ENCODE measurements around the gene GLRA3. TPM values are rescaled to one million over a fixed set of nuclear protein-coding genes. Genes with fewer than 3 reads are reported as not detected.
"Not testable (repeated sequence)": the region's sequence is repeated elsewhere in the genome, so short reads cannot be mapped to it uniquely, and the experiment has no call there.

The GLRA3 gene
- not detected for polyA plus RNA-seq (2012; ENCODE audit: missing spikeins)

- FAIRE-seq = no peak
- DNase-seq (ENCODE audit: insufficient read length) = no peak
- TF ChIP-seq POLR2A (IDR thresholded peaks at IDR 0.05; ENCODE audit: low read depth, low read length) (no peak), TAF1 (IDR thresholded peaks at IDR 0.05; ENCODE audit: borderline replicate concordance, low read depth, low read length) (no peak)
Measured at GRCh38 chr4:174828845-174829701, at the start of gene GLRA3. TSS of gene GLRA3 (minus strand) at chr4:174829247. CDS start at chr4:174828811, 436 bp downstream.

DNA sequence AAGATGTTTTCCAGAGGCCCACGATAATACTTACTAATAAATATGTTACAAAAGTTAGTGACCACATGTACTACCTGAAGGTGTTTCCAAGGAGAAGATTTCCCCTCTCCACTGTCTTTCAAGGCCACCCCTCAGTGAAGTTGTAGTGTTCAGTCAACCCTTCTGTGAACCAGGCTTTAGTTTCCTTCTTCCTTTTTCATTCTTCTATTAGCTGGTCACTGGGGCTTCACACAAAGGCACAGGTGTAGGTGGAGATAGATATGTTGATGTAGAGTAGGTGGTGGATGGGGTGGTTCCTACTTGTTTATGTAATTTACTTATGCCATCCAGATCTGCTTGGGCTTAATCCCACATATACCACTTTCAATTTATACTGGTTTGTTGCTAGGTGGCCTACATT is 45.9 kb upstream of the GLRA3 start:
- FAIRE-seq = no peak
- TF ChIP-seq POLR2AphosphoS5 (IDR thresholded peaks at IDR 0.05; ENCODE audit: low read depth, low read length) (no peak), TAF1 (IDR thresholded peaks at IDR 0.05; ENCODE audit: borderline replicate concordance, low read depth, low read length) (no peak), POLR2A (IDR thresholded peaks at IDR 0.05; ENCODE audit: low read depth, low read length) (no peak)
- DNase-seq (ENCODE audit: insufficient read length) = no peak

- no peak for DNase-seq (ENCODE audit: insufficient read length)
- TF ChIP-seq POLR2A (IDR thresholded peaks at IDR 0.05; ENCODE audit: low read depth, low read length) = no peak
- no peak for TF ChIP-seq TAF1 (IDR thresholded peaks at IDR 0.05; ENCODE audit: borderline replicate concordance, low read depth, low read length)
- TF ChIP-seq POLR2AphosphoS5 (IDR thresholded peaks at IDR 0.05; ENCODE audit: low read depth, low read length) = no peak
- no peak for FAIRE-seq
Measured at GRCh38 chr4:174873931-174874330, 44.9 kb upstream of the GLRA3 start.

- FAIRE-seq; DNase-seq (ENCODE audit: insufficient read length): not testable (repeated sequence)
Measured at GRCh38 chr4:174873146-174873545, 44.1 kb upstream of the GLRA3 start.

GRCh38 chr4:174871407-174871806 is 42.4 kb upstream of the GLRA3 start:
- TF ChIP-seq TAF1 (IDR thresholded peaks at IDR 0.05; ENCODE audit: borderline replicate concordance, low read depth, low read length) = no peak
- DNase-seq (ENCODE audit: insufficient read length) = no peak
- FAIRE-seq = no peak

DNA sequence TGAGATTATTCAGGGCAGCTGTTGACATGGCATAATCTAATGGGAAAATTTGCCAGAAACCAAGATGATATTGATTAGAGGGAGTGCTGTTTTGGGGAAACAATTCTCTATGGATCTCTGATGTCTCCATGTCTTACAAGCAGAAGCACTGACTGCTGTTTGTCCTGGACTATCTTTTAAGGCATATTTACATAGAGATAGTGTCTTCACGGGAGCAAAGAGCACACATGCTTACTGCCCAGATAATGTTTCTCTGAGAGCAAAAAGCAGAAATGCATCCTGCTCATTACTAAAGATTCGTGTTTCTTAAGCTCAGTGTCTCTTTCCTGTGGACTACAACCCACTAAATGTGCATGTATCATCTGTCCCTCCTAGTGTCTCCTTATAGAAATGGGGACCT is 41.3 kb upstream of the GLRA3 start:
- TF ChIP-seq TAF1 (IDR thresholded peaks at IDR 0.05; ENCODE audit: borderline replicate concordance, low read depth, low read length) (no peak), POLR2A (IDR thresholded peaks at IDR 0.05; ENCODE audit: low read depth, low read length) (no peak), POLR2AphosphoS5 (IDR thresholded peaks at IDR 0.05; ENCODE audit: low read depth, low read length) (no peak)
- no peak for FAIRE-seq
- no peak for DNase-seq (ENCODE audit: insufficient read length)

DNA sequence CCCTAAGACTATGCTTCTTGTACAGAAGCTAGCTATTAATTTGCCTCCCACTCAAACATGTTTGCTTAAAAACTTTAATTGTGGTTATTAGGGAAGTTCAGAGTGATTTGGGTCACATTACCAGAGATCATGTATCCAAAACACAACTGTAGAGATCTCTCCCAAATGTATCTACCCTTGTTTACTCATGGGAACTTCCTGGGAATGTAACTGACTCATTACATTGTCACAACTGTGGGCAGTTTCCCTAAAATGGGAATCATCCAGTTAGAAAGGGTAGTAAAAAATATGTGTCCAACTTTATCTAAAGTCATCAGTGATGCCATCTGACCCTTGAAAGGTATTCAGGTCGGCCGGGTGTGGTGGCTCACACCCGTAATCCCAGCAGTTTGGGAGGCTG is 40.3 kb upstream of the GLRA3 start:
- no peak for FAIRE-seq
- no peak for DNase-seq (ENCODE audit: insufficient read length)
- TF ChIP-seq POLR2A (IDR thresholded peaks at IDR 0.05; ENCODE audit: low read depth, low read length) (no peak), POLR2AphosphoS5 (IDR thresholded peaks at IDR 0.05; ENCODE audit: low read depth, low read length) (no peak), TAF1 (IDR thresholded peaks at IDR 0.05; ENCODE audit: borderline replicate concordance, low read depth, low read length) (no peak)

DNA sequence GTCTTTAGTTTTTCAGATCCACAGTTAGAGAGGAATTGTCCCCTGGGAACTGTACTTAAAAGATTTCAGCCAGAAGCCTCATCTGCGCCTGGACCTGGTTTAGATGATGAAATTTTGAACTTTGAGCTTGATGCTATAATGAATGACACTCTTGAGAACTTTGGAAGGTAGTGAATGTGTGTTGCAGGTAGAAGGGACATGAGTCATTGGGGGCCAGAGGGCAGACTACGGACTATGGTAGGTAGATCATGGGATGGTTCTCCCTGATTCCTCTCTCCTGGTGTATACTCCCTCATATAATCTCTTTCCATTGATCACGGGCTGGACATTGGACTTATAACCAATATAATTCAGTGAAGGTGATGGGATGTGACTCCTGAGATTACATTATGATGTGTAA is 38.9 kb upstream of the GLRA3 start:
- no peak for TF ChIP-seq POLR2AphosphoS5 (IDR thresholded peaks at IDR 0.05; ENCODE audit: low read depth, low read length)
- TF ChIP-seq TAF1 (IDR thresholded peaks at IDR 0.05; ENCODE audit: borderline replicate concordance, low read depth, low read length) = no peak
- no peak for TF ChIP-seq POLR2A (IDR thresholded peaks at IDR 0.05; ENCODE audit: low read depth, low read length)
- FAIRE-seq (no peak), DNase-seq (ENCODE audit: insufficient read length) (no peak)

GRCh38 chr4:174865418-174865985 is 36.5 kb upstream of the GLRA3 start:
- FAIRE-seq = no peak
- no peak for DNase-seq (ENCODE audit: insufficient read length)
- TF ChIP-seq POLR2A (IDR thresholded peaks at IDR 0.05; ENCODE audit: low read depth, low read length) (no peak), POLR2AphosphoS5 (IDR thresholded peaks at IDR 0.05; ENCODE audit: low read depth, low read length) (no peak), TAF1 (IDR thresholded peaks at IDR 0.05; ENCODE audit: borderline replicate concordance, low read depth, low read length) (no peak)

- no peak for TF ChIP-seq TAF1 (IDR thresholded peaks at IDR 0.05; ENCODE audit: borderline replicate concordance, low read depth, low read length)
- TF ChIP-seq POLR2A (IDR thresholded peaks at IDR 0.05; ENCODE audit: low read depth, low read length) = no peak
- TF ChIP-seq POLR2AphosphoS5 (IDR thresholded peaks at IDR 0.05; ENCODE audit: low read depth, low read length) = no peak
- FAIRE-seq (no peak), DNase-seq (ENCODE audit: insufficient read length) (no peak)
Measured at GRCh38 chr4:174864031-174864430, 35.0 kb upstream of the GLRA3 start.

DNA sequence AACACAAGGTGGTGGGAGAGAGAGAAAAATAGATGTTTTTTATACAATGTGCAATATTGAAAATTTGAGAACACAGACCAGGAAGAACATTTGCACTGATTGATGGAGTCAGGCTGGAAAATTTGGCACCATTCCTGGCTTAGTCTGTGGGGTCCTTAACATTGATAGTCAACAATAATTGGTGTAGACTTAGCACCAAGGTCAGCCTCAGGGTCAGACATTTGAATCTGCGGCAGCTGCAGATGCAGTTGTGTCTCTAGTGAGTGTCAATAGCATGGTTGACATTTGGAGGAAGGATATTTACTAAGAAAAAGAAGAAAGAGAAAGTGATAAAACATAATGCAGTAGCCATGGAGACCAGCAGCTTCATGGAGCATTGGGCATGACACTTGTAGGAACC is 31.5 kb upstream of the GLRA3 start:
- TF ChIP-seq POLR2AphosphoS5 (IDR thresholded peaks at IDR 0.05; ENCODE audit: low read depth, low read length) (no peak), POLR2A (IDR thresholded peaks at IDR 0.05; ENCODE audit: low read depth, low read length) (no peak), TAF1 (IDR thresholded peaks at IDR 0.05; ENCODE audit: borderline replicate concordance, low read depth, low read length) (no peak)
- FAIRE-seq = no peak
- DNase-seq (ENCODE audit: insufficient read length) = no peak

GRCh38 chr4:174859904-174860303 is 30.9 kb upstream of the GLRA3 start:
- DNase-seq (ENCODE audit: insufficient read length) = no peak
- TF ChIP-seq POLR2AphosphoS5 (IDR thresholded peaks at IDR 0.05; ENCODE audit: low read depth, low read length) = no peak
- TF ChIP-seq TAF1 (IDR thresholded peaks at IDR 0.05; ENCODE audit: borderline replicate concordance, low read depth, low read length) = no peak
- no peak for TF ChIP-seq POLR2A (IDR thresholded peaks at IDR 0.05; ENCODE audit: low read depth, low read length)
- FAIRE-seq = peak; percentile 65

Measured in GM12892 (cell line).